HG03095 (cell line): ENCODE measurements around the gene CRB2.
"Not testable (repeated sequence)": the region's sequence is repeated elsewhere in the genome, so short reads cannot be mapped to it uniquely, and the experiment has no call there.

Source experiments
- ATAC-seq: cut with Tn5 transposase; IDR thresholded peaks from one replicate; pipeline ENCODE4 v1.9.1; 2021; ENCODE audit warnings: moderate library complexity; ENCODE audit not compliant: unreplicated experiment

The CRB2 gene

DNA sequence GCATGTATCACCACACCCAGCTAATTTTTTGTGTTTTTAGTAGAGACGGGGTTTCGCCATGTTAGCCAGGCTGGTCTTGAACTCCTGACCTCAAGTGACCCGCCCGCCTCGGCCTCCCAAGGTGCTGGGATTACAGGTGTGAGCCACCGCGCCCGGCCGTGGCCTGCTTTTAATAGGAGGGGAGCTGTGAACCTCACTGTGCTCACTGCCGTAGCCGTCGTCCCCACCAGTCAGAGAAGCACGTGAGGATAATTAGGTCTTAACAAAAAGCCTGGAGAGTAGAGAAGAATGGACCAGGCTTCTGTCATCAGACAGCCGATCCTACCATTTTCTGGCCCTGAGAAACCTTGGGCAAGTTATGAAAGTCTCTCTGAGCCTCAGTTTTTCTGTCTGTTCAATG, 42.9 kb downstream of the CRB2 start:
- ATAC-seq, result not testable (repeated sequence)

DNA sequence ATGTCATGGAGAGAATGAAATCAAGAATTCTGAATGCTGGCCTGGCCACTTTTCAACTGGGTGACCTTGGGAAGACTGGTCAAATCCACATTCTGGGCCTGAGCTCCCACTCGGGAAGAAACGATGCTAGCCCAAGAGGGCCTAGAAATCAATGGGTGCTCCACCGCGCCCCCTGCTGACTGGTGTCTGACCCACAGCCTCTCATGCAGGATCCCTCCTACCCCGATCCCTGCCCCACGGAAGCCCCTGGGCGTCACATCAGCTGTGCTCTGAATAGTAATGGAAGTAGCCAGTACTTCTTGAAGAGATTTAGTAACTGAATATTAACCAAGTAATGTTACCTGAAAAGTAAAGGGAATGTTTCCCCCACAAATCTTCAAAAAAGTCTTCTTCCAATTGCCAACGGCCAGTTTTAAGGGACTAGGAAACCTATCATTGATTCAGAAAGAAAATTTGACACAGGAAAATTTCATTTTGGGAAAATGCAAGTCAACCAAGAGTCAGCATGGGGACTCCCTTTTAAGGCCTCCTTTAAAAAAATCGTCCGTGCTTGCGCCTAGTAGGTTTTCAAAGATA, 43.9 kb downstream of the CRB2 start:
- no peak for ATAC-seq

DNA sequence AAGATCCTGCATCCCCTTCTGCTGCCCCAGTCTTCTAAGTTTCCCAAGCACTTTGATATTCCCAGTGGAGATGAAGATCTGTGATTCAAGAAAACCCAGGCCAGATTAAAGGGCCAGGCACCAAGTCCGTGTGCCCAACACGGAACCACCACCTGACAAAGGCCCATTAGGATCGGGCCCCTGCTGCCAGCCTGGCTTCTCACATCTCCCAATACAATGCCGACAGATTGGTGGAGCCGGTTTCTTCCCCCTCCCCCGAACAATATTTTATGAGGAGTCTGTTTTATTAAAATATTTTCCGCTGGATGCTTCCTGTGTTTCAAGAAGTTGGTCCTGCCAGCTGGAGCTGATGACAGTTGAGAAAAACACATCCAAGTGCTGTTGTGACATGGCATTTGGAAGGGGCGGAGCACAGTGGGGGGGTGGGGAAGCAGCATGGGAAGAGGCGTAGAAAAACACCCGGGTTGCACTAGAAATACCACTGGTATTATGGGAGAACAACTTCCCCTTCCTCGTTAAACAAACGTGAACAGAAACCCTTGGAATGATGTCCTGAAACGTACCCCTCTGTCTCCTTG, 45.0 kb downstream of the CRB2 start:
- ATAC-seq, result no peak

DNA sequence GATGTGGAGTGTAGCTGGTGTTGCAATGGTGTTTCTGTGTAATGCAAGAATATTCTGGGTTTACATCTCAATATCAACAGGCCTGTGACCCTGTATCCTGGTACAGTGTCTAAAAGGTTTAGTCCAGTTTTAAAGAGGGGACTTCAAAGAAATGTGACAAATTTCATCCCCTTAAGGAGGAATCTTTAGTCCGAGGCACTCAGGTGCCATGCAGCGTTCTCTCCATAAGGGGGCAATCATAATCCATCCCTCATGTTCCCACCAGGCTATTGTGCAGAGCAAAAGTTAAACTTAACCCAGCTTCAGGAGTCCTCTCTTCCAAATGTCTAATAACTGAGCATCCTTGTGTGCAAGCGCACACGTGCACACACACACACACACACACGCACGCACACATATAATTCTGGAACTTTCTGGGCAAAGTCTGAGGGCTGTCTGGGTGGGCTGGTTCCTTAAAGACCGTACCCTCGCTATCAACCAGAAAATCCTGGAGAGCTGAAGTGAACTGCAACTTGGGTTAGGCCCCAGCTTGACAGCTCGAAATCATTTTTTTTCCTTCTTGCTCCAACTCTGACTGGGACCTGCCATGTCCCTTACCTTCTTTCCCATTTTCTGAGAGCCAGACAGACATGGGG, 46.0 kb downstream of the CRB2 start:
- no peak for ATAC-seq

DNA sequence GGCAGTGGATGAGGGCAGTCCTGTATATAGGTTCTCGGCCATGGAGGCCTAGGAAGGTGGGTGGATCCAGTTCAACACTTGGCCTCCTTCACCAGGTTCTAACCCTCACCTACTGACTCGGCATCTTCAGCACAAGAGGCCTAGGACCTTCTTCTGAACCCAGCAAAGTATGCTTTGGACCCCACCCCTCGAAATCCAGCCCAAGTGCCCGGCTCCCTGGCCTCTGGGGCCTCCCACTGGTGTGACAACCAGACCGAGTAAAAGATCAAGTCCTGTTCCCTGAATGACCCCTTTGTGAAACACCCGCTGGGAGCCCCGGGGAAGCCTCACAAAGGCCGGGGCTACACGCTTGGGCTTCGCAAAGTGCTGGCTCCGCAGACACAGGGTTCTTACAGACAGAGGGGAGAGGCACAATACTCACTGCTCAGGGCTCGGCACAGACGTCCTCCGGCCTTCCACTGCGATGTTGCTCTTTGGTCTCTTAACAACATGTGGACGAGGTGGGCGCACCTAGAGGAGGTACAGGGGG, 47.0 kb downstream of the CRB2 start:
- no peak for ATAC-seq

DNA sequence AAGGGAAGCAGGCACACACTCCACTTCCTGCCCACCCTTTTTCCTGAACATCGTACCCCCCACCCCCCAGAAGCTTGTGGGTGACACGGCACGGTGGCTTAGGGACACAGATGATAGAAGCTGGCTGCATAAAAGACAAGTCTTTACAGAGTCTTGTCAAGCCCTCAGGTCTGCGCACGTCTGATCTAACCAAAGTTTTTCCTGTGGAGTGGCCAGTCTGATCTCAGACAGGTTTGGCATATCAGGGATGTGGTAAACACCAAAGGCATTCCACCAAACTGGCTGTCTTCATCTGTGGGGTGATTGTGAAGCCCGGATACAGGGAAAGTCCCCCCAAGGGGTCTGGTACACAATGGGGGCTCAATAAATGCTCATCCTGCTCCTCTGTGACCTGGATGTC, 50.0 kb downstream of the CRB2 start:
- ATAC-seq, result no peak

DNA sequence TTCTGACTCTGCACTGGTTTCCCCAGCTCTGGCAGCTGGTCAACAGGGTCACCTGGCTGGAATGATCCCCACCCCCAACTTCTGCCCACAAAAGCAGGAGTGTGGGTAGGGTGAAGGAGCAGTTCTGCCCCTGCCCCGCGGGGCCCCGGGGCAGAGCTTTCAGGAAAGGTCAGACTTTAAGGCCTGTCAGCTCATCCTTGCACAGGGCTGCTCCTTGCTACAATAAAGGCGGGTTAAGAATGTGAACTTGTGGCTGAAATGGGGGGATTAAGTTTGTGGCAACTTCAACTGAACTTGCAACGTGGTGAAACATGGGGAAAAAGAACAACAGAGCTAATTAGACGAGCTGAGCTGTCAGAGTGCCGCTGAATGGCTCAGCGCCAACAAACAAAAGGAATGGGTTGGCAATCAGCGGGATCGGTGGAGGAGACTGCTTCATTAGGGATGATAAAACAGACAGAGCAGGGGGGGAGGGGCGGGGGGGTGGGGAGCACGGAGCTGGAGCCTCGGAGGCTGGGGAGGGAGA, 50.8 kb downstream of the CRB2 start:
- ATAC-seq, result no peak

DNA sequence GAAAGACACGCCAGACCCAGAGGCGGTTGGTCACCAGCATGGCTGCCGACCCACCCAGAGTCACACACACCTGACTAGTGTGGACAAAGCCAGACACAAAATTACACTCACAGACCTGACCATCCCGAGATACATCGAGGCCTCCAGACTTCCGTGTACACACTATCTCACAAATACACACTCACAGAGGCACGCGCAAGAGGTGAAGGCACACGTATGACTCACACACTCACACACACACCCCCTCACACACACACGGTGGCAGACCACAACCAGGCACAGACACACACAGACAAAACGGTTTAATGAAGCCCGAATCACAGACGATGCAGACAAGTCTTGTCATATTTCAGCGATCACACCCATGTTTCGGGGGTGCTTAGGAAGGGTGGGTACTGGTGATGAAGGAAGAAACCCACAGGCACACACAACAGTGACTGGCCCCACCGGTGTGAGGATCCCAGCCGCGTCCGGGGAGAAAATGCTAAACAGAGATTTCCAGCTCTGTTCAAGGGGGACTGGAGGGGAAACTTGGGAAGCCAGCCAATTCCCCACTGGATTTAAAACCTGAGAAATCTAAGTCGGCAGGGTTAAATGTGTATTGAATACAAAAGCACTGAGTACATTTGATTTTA, 51.3 kb downstream of the CRB2 start:
- ATAC-seq, result no peak

DNA sequence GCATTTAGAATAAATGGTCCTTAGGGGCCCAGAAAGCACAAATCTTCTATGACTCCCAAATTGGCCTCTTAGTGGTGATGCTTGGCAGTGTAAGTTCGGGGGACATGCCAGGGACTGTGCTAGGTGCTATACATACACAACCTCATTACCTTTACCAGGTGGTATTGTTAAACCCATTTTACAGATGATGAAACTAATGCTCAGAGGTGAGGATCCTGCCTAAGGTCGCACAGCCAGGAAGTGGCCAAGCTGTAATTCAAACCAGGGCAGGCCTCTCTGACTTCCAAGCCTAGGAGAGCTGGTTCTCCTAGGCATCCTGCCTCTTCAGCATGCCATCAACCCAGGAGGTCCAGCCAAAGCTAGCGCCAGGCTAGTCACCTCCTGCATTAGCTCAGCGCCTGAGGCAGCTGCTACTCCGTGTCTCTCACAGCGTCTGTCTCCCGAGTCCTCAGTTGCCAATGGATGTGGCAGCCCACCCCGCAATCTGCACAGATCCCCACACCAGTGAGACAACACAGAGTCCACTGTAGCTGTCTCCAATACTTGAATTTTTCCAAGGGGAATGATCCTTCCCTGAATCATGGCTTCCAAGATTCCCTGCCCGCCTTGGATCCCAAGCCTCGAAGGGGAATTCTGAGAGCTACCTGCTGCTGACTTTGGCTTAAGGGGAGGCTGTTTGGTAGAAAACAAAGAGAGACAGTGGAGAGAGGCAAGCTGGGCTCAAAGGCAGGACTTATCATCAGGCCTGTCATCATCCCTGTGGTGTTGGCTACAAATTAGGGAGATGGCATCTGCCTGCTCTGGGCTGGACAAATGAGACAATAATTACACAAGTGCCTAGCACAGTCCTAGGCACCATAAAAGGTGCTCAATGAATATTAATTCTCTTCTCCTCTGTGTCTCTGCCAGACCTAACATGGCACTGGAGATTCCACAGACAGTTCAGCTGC, 52.6 kb downstream of the CRB2 start:
- no peak for ATAC-seq

DNA sequence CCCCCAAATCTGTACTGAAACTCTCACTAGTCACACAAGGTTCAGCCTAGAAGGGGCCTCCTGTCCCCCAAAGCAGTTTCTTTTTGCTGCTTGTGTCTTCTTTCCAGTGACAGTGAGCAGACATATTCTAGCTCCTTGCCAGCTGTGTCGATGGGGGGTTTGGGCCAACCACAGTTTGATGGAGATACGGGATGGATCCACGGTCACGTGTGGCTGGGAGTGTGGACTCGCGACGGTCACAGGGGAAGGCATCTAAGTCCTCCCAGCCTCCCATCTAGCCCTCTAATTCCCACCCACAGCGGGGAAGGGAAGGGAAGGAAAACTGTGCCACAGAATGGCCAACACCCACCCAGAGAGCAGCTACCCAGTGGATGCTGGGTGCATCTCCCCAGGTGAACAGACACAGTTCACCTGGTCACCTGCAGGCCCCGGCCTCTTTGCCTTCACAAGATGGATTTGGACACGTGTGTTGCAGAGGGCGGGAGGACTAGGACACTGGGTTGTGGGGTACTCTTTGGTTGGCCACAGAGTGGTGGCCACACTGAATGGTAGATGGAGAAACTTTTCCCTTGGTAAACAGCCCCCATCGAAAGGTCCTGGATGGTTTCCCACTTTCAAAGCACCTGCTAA, 54.4 kb downstream of the CRB2 start:
- ATAC-seq, result no peak

DNA sequence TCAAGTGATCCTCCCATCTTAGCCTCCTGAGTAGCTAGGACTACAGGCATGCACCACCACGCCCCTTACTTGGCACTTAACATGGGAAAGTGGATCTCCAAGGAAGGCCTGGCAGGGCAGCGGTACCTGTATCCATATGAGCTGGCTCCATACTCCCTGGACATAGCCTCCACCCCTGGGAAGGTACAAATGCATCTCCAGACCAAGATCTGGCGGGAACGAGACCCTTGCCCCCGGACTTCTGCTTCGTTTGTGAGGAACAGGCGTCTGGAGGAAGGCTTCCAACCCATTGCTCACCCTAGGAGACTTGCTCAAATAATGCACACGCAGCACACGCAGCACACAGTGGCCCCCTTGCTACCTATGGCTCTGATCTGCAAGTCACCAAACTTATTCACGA, 55.2 kb downstream of the CRB2 start:
- ATAC-seq, result no peak

DNA sequence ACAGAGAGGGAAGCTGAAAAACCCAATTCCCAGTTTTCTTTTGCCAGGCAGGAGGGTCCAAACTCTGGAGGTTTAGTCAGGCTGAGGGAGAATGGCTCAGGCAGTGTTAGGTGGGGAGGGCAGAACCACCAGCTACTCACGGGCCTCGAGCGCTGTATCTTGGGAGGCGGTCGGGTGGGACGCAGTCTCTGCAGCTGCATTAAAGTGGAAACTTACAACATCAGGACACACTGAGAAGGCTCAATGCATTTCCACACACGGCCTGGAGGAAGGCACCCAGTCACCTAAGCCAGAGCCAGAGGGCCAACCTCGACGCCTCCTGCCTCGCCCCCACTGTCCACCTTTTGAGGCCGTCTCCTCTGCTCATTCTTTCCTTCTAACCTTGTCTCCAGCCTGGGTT, 55.6 kb downstream of the CRB2 start:
- ATAC-seq, result no peak

DNA sequence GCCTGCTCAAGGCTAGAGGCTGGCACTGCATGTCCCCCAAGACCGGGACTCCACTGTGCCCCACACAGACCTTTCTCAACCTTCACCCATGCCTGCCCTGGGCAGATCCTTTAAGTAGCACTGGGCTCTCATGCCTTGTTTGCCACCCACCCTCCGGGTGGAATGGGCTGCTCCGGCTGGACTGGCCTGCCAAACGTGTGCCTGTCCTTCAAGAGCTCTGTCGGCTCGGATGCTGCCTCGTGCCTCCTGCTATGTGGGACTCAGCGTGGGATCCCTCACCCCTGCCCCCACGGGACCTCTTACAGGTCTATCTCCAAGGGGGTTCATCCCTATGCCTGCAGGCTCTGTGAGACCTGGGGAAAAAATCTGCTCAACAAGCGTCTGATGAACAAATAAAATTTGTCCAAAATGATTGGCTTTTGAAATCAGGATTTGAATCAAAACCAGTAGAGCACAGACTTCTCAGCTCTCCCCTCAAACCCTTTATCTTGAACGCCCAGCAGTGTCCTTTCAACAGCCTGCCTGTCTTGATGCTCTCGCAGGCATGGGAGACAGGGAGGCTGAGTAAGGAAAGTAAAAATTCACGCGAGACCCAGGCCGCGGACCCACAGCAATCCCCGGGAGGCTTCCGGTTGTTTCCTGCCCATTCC, 56.3 kb downstream of the CRB2 start:
- ATAC-seq, result no peak

DNA sequence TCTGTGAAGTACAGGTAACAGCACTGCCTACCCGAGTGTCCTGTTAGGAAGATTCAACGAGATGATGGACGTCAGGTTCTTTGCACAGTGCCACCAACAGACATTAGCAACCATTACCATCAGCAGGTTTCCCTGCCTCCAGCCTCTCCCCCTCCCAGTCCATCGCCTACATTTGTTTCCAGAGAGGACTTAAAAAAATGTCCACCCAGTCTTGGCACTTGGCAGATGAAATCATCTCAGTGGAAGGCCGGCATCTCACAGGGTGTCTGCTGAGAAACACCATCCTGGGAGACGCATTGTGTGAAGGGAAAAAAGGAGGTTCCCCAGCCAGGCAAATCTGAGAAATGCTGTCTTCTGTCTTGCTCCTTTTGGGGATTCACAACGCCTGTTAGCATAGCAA, 58.2 kb downstream of the CRB2 start:
- ATAC-seq, result no peak

DNA sequence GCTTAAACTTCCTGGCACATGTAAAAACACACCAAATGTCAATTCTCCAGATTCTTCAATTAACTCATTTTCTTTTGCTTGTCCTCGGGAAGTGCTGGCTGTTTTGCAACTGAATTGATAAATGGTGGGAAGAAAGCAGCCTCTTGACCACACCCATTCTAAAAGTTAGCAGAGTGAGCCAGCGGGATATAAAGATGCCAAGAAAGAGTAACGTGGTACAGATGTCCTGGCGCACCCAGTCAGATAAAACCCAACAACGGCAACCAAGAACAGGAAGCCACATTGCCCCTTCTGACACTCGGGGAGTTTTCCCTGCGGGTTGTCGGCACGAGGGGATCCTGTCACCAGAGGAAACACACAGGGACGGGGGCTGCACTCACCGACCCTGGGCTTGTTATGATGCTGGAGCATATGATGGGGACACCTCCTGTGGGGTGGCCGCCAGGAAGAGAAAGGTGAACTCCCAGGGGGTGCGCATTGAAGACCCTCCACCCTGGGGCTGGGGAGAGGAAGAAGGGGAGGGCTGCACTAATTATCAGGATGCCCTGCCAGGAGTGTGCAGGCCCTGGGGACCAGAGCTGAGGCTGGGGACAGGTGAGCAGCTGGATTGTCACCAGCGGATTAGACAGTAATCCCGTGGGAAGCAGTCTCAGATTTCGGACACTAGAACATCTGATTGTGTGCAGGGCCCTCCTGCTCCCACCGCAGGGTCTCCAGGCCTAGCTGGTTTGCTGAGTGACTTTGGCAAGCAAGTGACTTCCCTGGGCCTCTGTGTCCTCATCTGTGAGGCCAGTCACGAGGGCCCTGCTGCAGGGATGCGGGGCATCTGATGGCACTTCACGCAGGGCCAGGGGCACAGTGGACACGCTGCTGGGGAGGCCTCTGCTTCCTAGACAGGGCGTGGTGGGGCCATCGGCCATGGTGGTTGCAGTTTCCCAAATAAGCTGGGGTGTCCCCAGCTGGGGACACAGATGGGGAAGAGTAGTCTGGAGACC, 59.2 kb downstream of the CRB2 start:
- no peak for ATAC-seq

DNA sequence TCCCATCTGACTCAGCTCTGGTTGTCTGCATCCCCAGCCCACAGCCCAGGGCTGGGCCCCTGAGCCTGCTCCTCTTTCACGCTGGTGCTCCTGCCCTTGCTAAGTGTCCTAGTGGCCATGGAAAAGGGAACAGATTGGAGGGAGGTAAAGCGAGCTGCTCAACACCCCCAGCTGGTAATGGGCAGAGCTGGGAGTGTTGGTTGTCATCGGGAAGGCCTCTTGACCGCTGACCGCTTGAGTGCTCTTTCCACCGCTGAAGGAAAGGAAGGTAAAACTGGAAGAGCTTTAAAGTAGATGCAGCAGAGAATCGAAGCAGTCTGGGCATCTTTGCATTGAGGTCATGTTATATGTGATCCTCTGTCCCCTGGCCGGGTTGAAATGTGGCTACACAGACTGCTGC, 60.2 kb downstream of the CRB2 start:
- ATAC-seq, result no peak

DNA sequence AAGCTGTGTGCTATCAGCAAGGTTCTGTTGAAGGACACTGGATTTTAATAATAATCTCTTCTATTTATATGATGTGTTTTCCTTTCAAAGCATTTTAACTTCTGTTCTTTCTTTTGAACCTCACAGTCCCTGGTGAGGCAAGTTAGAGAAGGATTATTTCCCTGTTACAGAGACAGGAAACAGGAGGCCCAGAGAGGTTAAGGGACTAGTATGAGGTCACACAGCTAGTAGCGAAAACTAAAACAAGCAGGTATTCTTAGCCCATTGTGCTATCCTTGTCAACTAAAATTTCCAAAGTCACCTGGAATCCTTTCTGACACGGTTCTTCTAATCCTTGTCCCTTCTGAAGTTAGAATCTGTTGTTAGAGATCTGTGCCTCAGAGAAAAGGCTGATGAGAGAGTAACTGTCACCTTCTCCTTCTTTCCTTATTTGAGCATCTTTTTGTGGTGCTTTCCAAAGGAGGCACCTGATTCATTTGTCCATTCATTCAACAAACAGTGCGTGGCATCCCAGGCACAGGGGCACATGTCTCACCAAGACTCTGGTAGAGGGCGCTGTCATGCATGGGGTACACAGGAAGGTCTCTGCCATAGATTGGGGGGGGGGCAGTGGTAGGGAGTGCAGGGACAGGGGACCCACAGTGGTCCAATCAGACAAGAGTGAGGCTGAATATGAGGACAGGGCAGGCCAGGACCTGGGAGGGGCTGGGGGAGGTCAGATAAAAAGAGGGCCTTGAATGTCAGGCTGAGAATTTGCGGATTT, 61.5 kb downstream of the CRB2 start:
- no peak for ATAC-seq

DNA sequence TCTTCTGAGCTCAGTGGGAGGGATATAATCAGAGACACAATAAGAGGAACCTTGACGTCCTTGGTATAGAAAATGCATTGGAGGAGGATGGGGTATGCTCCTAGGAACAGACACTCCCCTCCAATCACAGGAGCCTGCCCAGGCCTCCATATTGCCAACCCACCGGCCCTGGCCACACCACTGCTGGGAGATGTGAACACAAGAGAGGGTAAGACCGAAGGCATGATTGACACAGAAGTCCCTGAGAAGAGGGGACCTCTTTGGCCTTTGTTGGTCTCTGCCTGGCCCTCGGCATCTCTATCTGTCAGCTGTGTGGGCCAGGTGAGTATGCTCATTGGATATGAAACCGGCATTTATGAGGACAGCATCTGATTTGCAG, 62.0 kb downstream of the CRB2 start:
- ATAC-seq, result no peak
